Stimulated activated naive CD4-positive, alpha-beta T cell treated with Interleukin-2 at 50 U/mL for 16 hours (primary cell): ENCODE results near the gene PIM2.
A peak's percentile ranks its signal among the peaks of the same experiment; 100 is the strongest.

Source experiments
- DNase-seq: peaks from one replicate; lab custom pipeline; 2025; lab: John Stamatoyannopoulos, UW

PIM2 gene

GRCh38 chrX:48935301-48935670 is 16.5 kb upstream of the PIM2 start:
- DNase-seq, result no peak

- no peak for DNase-seq
Measured at GRCh38 chrX:48934581-48935300, 15.9 kb upstream of the PIM2 start.

DNA sequence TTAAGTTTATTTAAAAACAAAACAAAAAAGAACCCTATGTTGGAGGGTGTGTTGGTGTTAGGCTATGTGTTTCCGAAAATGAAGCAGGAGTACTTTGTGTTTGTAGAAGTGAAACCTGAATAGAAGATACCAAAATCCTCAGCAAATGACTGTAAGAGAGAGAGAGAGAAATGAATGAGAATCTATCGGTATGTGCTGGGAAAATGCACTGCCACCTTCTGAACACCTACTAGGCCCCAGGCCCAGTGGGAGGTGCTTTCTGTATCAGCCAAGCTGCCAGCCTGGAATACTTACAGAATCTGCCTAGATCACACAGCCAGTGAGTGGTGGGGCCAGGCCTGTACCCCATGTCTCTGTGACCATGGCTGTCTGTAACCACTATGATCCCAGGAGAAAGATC is 14.9 kb upstream of the PIM2 start:
- peak; percentile 32 for DNase-seq

- DNase-seq, result no peak
Measured at GRCh38 chrX:48927736-48928382, 9.0 kb upstream of the PIM2 start.

GRCh38 chrX:48927123-48927522 is 8.3 kb upstream of the PIM2 start:
- DNase-seq, result no peak

DNA sequence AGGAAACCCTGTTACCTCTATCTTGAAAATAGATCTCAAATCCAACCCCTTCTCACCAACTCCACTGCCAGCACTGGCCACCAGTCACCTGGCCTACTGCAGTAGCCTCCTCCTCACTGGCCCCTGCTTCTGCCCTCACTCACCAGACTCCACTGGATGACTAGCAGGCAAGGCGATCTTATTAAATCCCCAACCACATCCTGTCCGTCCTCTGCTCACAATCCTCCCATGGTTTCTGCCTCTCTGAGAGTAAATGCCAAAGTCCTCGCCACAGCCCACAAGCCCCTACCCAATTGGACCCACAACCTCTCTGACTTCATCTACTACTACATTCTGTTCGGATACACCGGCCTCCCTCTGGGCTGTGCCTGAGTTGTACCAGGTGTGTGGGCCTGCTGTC is 5.4 kb upstream of the PIM2 start:
- no peak for DNase-seq

- DNase-seq, result no peak
Measured at GRCh38 chrX:48923771-48924170, 4.9 kb upstream of the PIM2 start.

- no peak for DNase-seq
Measured at GRCh38 chrX:48920718-48921104, 1.9 kb upstream of the PIM2 start.

DNA sequence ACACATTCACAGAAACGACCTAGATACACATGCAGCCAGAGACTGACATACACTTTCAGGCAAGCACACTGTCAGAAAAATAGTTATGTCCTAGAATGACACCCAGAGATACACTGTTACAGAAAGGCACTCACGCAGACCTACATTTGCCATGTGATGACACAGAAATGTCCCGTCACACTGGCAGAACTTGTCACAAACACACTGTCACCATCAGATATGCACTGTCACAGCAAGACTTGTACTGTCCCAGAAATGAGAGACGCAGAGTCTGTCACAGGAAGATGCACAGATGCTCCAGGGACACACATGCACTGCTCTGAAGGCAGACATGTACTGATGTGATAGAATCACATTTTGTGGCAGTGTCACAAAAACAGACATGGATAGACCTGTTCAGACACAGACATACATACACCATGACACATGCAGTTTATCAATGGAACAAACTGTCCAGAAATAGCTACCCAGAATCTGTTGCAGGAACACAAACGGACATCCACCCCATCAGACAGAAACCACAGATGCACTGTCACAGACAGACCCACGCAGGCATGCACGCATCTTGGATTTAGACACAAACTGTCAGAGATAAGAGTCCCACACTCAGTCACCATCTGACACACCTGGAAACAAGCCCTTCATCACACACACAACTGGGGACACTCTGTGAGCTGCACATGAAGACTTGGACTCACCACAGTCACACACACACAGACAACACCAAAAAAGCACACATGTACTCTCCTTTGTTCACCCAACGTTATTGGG is 1.3 kb upstream of the PIM2 start:
- DNase-seq, result peak; percentile 39

DNA sequence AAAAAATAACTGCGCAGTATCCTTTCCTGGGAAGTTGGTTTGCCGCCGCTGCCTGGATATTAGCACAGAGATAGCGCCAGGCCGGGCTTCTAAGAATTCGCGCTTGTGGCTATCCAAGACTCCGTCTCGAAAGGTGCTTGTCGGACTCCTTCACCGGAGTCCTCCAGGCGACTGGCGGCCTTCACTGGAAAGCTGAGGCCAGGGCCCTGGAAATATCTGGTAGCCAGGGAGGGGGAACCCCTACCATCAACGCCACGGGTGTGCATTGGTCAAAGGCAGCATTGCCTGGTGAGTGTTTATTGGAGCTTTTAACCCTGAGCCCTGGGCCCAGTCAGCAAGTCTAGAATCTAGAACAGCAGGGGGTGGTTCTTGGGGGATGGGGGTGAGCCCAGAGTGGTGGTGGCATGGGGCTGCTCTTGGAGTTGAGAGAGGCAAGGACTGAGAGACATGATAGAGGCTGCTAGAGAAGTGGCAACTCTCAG is 577 bp upstream of the PIM2 start:
- DNase-seq, result peak; percentile 46

DNA sequence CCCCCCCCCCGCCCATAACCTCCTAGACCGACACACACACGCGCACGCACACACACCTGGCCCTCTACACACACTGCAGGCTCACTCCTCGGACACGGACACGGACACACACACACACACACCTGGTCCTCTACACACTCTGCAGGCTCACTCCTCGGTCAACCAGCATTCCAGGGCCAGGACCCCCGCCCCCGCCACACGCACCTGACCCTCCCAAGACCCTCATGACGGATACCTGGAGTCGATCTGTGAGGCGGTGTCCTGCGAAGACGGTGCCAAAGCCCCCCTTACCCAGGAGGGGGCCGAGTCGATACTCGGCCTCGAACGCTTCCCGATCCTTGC is 552 bp downstream of the PIM2 start:
- no peak for DNase-seq

GRCh38 chrX:48917139-48918001 is 1.5 kb downstream of the PIM2 start:
- peak; percentile 77 for DNase-seq

DNA sequence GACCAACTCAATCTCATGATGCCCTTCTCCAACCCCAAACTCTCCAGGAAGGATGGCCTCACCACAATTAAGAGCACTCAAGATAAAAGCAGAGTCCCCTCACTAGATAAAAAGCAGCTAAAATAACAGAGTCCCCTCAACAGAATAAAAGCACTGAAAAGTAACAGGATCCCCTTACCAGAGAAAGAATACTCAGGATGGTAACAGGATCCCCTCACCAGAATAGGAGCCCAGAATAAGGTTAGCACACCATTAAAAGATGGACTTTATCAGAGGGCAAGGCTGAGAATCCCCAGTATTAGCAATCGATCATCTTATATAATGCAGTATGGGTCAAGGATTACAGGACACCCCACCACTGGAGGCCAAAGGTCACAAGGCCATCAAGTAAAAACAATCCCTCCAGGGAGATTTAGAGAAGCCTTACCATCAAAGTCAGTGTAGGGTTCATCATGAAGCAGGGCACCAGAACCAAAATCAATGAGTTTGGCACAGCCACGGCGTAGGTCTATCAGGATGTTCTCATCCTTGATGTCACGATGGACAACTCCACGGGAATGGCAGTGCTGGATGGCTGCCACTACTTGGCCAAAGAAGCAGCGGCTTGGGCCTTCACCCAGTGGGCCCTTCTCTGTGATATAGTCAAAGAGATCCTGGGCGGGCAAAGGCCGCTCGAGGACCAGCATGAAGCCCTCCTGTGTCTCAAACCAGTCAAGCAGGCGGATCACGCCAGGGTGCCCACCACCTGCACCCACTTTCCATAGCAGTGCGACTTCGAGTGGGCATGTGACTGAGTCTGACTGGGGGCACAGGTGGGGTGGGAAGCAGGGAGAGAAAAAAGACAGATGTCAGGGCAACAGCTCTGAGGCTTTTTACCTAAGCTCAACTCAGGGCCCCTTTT is 4.0 kb downstream of the PIM2 start:
- DNase-seq, result no peak

- no peak for DNase-seq
Measured at GRCh38 chrX:48913605-48914366, 5.0 kb downstream of the PIM2 start.

- DNase-seq, result peak; percentile 84
Measured at GRCh38 chrX:48911412-48912182, 7.2 kb downstream of the PIM2 start, which contains the start of gene SLC35A2. Gene SLC35A2 (minus strand): TSS chrX:48911646. CDS start chrX:48911636, 10 bp downstream.

DNA sequence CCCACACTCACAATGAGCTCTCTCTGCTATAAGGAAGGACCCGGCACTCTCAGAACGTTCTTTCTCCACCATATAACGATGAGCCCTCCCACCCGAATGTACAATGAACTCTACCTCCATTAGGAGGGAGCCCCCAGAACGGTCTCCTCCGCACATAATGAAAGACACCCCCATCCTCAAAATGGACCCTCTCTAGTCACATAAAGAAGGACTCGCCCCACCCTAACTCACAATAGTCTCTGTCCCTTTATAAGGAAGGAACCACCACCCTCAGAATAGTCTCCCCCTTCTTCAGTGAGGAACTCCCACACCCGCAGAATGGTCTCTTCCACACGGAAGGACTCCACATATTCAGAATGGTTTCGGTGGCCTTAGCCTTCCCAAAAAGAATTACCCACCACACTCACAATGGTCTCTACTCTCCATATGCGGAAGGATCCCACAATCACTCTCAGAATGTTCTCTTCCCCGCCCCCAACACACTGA is 7.9 kb downstream of the PIM2 start:
- no peak for DNase-seq

- DNase-seq, result no peak
Measured at GRCh38 chrX:48909703-48910294, 9.0 kb downstream of the PIM2 start.

DNA sequence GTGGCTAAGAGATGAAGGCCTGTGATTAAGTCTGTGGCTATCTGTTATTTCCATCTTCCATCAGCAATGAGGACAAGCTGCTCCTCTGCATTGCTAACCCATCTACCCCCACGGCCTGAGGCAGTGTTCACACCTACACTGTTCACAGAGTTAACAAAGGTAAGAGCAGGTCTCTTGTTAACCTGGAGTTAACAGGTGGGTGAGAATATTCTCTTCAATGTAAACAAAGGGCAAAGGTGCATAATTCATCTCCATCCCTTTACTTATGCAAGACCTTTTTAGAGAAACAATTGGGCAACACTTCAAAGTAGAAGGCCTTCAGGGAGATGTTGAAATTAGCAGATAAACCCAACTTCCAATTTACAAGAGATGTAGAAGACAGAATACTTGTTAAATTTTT is 10.2 kb downstream of the PIM2 start:
- no peak for DNase-seq
